ENCODE results near the gene GAREM1.

The GAREM1 gene

DNA sequence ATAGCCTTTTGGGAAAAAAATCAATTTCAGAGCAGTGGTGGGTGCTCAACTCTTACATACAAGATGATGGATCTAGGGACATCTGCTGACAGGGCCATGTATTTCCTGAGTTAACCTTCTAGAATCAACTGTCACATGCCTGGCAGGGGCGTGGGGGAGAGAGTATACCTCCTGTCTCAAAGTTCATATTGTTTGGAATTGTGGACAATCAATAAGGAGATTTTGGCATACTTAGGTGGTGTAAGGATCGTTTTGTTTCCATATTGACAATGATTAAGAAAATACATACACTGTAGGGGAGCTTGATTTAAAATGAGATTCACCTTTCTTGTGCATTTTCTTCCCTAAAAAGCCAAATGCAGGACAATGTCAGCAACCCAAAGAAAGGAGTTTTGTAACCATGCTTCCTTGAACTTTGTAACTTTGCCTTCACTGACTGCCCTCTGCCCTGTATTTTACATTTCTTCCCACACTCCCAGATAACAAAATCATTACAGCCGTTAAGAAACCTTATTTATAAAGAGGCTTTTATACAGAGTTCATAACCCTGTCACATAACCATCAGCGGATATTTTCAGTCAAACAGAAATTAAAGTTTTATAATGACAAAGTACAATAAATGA, 192.4 kb downstream of the GAREM1 start:
- Histone ChIP-seq H3K9me3 (ENCODE audit: low read depth, low read length) (no peaks in the 10 kb centered on the region), H3K27ac (no peak overlapping the region), H3K4me3 (no peak overlapping the region), H3K9ac (ENCODE audit: insufficient read length) (no peak overlapping the region), H3K36me3 (ENCODE audit: insufficient read depth, low read length) (no peaks in the 10 kb centered on the region)
- DNase-seq (ENCODE audit: low read depth, low spot score) = no peak
- TF ChIP-seq FOXP2 (optimal IDR thresholded peaks at IDR 0.05; ENCODE audit: control extremely low read depth, extremely low read length, insufficient read depth) (no peak), EZH2 (IDR thresholded peaks at IDR 0.05) (no peak), POLR2AphosphoS5 (IDR thresholded peaks at IDR 0.05; ENCODE audit: borderline replicate concordance, low read depth, low read length) (no peak)

DNA sequence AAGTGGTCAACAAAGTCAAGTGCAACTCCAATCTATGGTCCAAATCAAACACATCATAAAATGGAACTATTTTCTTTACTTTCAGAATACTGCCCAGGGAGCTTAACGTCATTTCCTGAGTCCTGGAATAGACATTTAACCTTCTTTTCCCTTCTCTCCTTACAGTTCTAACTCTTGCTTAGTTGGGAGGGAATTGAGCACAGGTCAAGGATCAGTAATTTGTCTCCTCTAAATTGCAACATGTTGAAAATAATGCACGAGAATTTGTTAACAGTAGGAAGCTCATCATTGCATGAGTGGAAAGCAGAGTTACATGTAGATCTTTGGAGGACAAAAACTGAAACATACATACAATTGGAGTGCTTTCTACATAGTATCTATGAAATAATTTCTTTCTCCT, 193.1 kb downstream of the GAREM1 start:
- no peak overlapping the region for H3K9ac ChIP-seq (ENCODE audit: insufficient read length)
- no peak for DNase-seq (ENCODE audit: low read depth, low spot score)
- H3K4me3 ChIP-seq = no peak overlapping the region
- no peak overlapping the region for H3K27ac ChIP-seq
- no peaks in the 10 kb centered on the region for H3K9me3 ChIP-seq (ENCODE audit: low read depth, low read length)
- no peaks in the 10 kb centered on the region for H3K36me3 ChIP-seq (ENCODE audit: insufficient read depth, low read length)
- TF ChIP-seq EZH2 (IDR thresholded peaks at IDR 0.05) = no peak
- no peak for TF ChIP-seq FOXP2 (optimal IDR thresholded peaks at IDR 0.05; ENCODE audit: control extremely low read depth, extremely low read length, insufficient read depth)
- TF ChIP-seq POLR2AphosphoS5 (IDR thresholded peaks at IDR 0.05; ENCODE audit: borderline replicate concordance, low read depth, low read length) = no peak

DNA sequence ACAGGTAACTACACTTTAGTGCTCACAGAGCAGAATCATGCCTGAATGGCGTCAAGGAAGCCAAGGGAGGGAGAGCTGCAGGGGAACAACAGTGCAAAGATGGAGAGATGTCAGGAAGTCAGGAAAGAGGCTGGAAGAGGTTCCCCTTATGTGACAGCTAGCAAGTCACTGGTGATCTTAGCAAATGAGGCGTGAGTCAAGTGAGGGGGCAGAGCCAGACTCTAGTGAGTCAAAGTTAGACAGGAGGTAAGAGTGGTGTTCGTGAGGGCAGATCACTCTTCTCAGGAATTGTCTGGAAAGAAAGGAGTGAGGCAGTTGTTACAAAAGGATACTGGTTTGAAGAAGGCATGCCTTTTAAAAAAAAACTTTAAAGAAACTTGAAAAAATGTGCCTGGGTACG, 193.8 kb downstream of the GAREM1 start:
- Histone ChIP-seq H3K27ac (no peak overlapping the region), H3K9me3 (ENCODE audit: low read depth, low read length) (no peaks in the 10 kb centered on the region), H3K36me3 (ENCODE audit: insufficient read depth, low read length) (no peaks in the 10 kb centered on the region), H3K9ac (ENCODE audit: insufficient read length) (no peak overlapping the region), H3K4me3 (no peak overlapping the region)
- no peak for TF ChIP-seq EZH2 (IDR thresholded peaks at IDR 0.05)
- TF ChIP-seq FOXP2 (optimal IDR thresholded peaks at IDR 0.05; ENCODE audit: control extremely low read depth, extremely low read length, insufficient read depth) = no peak
- no peak for TF ChIP-seq POLR2AphosphoS5 (IDR thresholded peaks at IDR 0.05; ENCODE audit: borderline replicate concordance, low read depth, low read length)
- DNase-seq (ENCODE audit: low read depth, low spot score) = no peak

DNA sequence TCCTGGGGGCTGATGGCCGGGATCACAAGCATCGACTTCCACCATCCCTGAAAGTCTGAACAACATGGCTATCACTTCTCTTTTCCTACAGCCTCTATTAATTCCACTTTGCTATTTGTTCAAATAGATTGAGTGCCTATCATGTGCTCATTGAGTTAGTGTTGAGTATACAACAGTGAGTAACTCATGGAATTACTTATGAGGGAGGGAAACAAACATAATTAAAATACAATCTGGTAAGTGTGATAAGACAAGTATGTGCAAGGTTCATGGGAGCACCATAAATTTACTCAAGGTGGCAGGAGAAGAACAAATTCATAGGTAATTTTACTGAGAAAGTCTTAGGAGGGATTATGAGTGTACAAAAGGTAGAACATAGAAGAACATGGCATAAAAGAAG, 194.4 kb downstream of the GAREM1 start:
- H3K9ac ChIP-seq (ENCODE audit: insufficient read length) = no peak overlapping the region
- no peak overlapping the region for H3K27ac ChIP-seq
- no peak overlapping the region for H3K4me3 ChIP-seq
- TF ChIP-seq EZH2 (IDR thresholded peaks at IDR 0.05) (no peak), POLR2AphosphoS5 (IDR thresholded peaks at IDR 0.05; ENCODE audit: borderline replicate concordance, low read depth, low read length) (no peak), FOXP2 (optimal IDR thresholded peaks at IDR 0.05; ENCODE audit: control extremely low read depth, extremely low read length, insufficient read depth) (no peak)
- H3K36me3 ChIP-seq (ENCODE audit: insufficient read depth, low read length) = no peaks in the 10 kb centered on the region
- DNase-seq (ENCODE audit: low read depth, low spot score) = no peak
- H3K9me3 ChIP-seq (ENCODE audit: low read depth, low read length) = no peaks in the 10 kb centered on the region

DNA sequence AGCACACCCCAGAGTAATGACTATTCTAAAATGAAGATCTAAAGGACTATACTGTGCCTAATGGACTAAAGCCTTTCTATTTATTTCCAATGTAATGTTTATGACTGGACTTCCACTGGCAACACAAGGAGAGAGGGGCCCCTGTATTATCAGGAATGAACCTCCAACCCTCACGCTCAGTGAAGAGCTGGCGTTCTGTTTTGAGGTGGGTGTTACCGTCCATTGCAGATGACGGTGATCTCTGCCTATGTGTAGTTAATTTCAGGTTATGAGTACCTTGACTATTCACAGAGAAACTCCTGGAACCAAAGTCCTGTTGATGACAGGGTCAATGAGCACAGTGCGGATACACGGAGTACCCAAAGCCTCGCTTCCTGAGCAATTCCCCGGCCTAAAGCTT, 195.5 kb downstream of the GAREM1 start:
- no peaks in the 10 kb centered on the region for H3K36me3 ChIP-seq (ENCODE audit: insufficient read depth, low read length)
- no peak overlapping the region for H3K27ac ChIP-seq
- no peaks in the 10 kb centered on the region for H3K9me3 ChIP-seq (ENCODE audit: low read depth, low read length)
- H3K4me3 ChIP-seq = no peak overlapping the region
- no peak for DNase-seq (ENCODE audit: low read depth, low spot score)
- no peak overlapping the region for H3K9ac ChIP-seq (ENCODE audit: insufficient read length)
- no peak for TF ChIP-seq POLR2AphosphoS5 (IDR thresholded peaks at IDR 0.05; ENCODE audit: borderline replicate concordance, low read depth, low read length)
- TF ChIP-seq EZH2 (IDR thresholded peaks at IDR 0.05) = no peak
- TF ChIP-seq FOXP2 (optimal IDR thresholded peaks at IDR 0.05; ENCODE audit: control extremely low read depth, extremely low read length, insufficient read depth) = no peak

DNA sequence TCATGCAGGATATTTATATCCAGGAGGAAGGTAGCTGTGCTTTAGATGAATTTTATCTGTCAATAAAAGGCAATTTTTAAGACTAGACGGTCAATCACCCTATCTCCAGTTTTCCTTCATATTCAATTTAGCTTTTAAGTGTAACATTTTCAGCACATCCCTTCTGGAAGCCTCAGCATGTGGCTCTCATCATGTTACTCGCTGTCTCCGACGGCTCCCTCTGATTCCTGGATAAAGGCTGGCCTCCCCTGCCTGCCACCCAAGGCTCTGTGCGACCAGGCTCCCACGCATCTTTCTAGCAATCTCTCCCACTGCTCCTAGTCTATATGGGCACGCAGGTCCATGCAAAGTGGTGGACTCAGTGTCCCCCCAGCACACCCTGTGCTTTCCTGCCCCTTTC, 196.4 kb downstream of the GAREM1 start:
- Histone ChIP-seq H3K4me3 (no peak overlapping the region), H3K9me3 (ENCODE audit: low read depth, low read length) (no peaks in the 10 kb centered on the region), H3K9ac (ENCODE audit: insufficient read length) (no peak overlapping the region), H3K27ac (no peak overlapping the region), H3K36me3 (ENCODE audit: insufficient read depth, low read length) (no peaks in the 10 kb centered on the region)
- no peak for DNase-seq (ENCODE audit: low read depth, low spot score)
- TF ChIP-seq EZH2 (IDR thresholded peaks at IDR 0.05) = no peak
- no peak for TF ChIP-seq POLR2AphosphoS5 (IDR thresholded peaks at IDR 0.05; ENCODE audit: borderline replicate concordance, low read depth, low read length)
- no peak for TF ChIP-seq FOXP2 (optimal IDR thresholded peaks at IDR 0.05; ENCODE audit: control extremely low read depth, extremely low read length, insufficient read depth)

DNA sequence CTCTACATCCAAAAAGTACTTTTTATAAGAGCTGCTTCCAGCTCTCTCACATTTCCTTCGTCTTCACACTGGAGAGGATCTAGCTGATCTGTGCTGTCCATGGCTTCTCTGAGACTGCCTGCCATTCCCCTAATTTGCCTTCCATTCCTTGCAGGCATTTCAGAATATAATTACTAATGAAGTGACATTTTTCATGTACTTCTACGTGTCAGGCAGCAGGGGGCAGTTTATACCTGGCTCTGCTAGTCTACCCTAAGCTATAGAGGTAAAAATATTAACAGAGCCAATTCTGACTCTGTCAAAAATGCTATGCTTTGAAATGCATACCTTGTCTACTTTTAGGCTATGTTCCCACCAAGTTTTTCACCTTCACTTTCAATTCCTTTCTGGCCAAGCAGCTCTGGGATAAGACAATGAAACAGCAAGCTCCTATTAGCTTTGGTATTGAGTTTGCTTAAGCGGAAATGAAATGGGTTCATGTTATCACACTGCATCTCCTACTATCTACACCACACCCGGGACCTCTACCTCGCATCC, 198.9 kb downstream of the GAREM1 start:
- H3K9ac ChIP-seq (ENCODE audit: insufficient read length) = no peak overlapping the region
- H3K27ac ChIP-seq = no peak overlapping the region
- no peaks in the 10 kb centered on the region for H3K36me3 ChIP-seq (ENCODE audit: insufficient read depth, low read length)
- H3K9me3 ChIP-seq (ENCODE audit: low read depth, low read length) = no peaks in the 10 kb centered on the region
- H3K4me3 ChIP-seq = no peak overlapping the region
- peak; percentile 2 for DNase-seq (ENCODE audit: low read depth, low spot score)
- TF ChIP-seq POLR2AphosphoS5 (IDR thresholded peaks at IDR 0.05; ENCODE audit: borderline replicate concordance, low read depth, low read length) = no peak
- TF ChIP-seq FOXP2 (optimal IDR thresholded peaks at IDR 0.05; ENCODE audit: control extremely low read depth, extremely low read length, insufficient read depth) = no peak
- no peak for TF ChIP-seq EZH2 (IDR thresholded peaks at IDR 0.05)

DNA sequence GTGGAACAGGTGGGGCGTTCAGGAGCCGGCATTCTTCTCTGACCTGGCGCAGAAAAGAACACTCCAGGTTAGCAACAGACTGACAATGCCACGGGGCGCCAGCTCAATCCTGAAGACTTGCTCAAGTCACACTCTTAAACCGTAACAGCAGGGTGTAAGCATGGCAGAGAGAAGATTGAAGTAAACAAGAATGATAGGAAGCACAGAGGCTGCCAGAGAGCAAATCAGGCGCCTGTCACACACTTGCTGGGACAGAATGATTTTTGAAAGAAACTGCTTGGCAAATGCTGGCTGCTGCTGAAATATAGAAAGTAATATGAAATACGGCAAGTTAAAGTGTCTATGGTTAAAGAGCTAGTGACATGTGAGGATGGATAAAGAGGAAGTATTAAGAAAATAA, 200.3 kb downstream of the GAREM1 start:
- TF ChIP-seq FOXP2 (optimal IDR thresholded peaks at IDR 0.05; ENCODE audit: control extremely low read depth, extremely low read length, insufficient read depth) = no peak
- no peak for TF ChIP-seq POLR2AphosphoS5 (IDR thresholded peaks at IDR 0.05; ENCODE audit: borderline replicate concordance, low read depth, low read length)
- no peak for TF ChIP-seq EZH2 (IDR thresholded peaks at IDR 0.05)
- Histone ChIP-seq H3K9me3 (ENCODE audit: low read depth, low read length) (no peaks in the 10 kb centered on the region), H3K4me3 (no peak overlapping the region), H3K27ac (no peak overlapping the region), H3K36me3 (ENCODE audit: insufficient read depth, low read length) (no peaks in the 10 kb centered on the region), H3K9ac (ENCODE audit: insufficient read length) (no peak overlapping the region)
- no peak for DNase-seq (ENCODE audit: low read depth, low spot score)

DNA sequence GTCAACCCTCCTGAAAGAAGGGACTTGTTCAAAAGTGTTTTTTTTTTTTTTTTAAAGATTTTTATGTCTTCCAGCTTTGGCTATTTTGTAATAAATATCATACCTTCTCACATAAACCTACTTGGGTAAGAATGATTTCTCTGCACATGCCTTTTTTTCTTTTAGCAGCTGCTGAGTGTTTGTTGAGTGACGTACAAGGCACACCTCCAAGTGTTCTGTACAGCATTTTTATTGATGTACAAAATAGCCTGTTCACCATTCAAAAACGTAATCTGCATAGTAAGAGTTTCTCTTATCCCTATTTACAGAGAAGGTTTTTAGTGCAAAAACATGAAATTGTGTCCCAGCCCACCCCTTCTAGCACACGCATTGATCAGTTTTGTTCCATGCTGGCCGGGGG, 203.2 kb downstream of the GAREM1 start:
- Histone ChIP-seq H3K4me3 (no peak overlapping the region), H3K9ac (ENCODE audit: insufficient read length) (no peak overlapping the region), H3K9me3 (ENCODE audit: low read depth, low read length) (no peaks in the 10 kb centered on the region), H3K36me3 (ENCODE audit: insufficient read depth, low read length) (no peaks in the 10 kb centered on the region), H3K27ac (no peak overlapping the region)
- no peak for TF ChIP-seq EZH2 (IDR thresholded peaks at IDR 0.05)
- TF ChIP-seq FOXP2 (optimal IDR thresholded peaks at IDR 0.05; ENCODE audit: control extremely low read depth, extremely low read length, insufficient read depth) = no peak
- TF ChIP-seq POLR2AphosphoS5 (IDR thresholded peaks at IDR 0.05; ENCODE audit: borderline replicate concordance, low read depth, low read length) = no peak
- DNase-seq (ENCODE audit: low read depth, low spot score) = no peak

Data from SK-N-MC (cell line).